Stimulated activated CD8-positive, alpha-beta memory T cell treated with anti-CD3 and anti-CD28 coated beads, Interleukin-12 subunit alpha, Interleukin-12 subunit beta, amount 100 ng/mL, for 4 hours (primary cell): ENCODE measurements around the gene SEPHS1.

Source experiments
- DNase-seq: peaks from one replicate; pipeline ENCODE4 v3.0.0-alpha.2; 2020; ENCODE audit warnings: low read depth

The SEPHS1 gene

GRCh38 chr10:13328126-13328525 is 20.0 kb downstream of the SEPHS1 start:
- DNase-seq: no peak

- DNase-seq: no peak
Observed at GRCh38 chr10:13327534-13327933, 20.6 kb downstream of the SEPHS1 start.

GRCh38 chr10:13322615-13323148 is 25.4 kb downstream of the SEPHS1 start:
- DNase-seq: no peak

GRCh38 chr10:13321576-13321975 is 26.5 kb downstream of the SEPHS1 start:
- no peak for DNase-seq

- no peak for DNase-seq
Observed at GRCh38 chr10:13319166-13319565, 28.9 kb downstream of the SEPHS1 start.

- DNase-seq: no peak
Observed at GRCh38 chr10:13317474-13317873, 30.6 kb downstream of the SEPHS1 start.

- no peak for DNase-seq
Observed at GRCh38 chr10:13316635-13317311, 31.3 kb downstream of the SEPHS1 start.

GRCh38 chr10:13315361-13315760 is 32.7 kb downstream of the SEPHS1 start:
- no peak for DNase-seq

GRCh38 chr10:13311177-13311575 is 36.9 kb downstream of the SEPHS1 start:
- no peak for DNase-seq

GRCh38 chr10:13310518-13311176 is 37.4 kb downstream of the SEPHS1 start:
- no peak for DNase-seq

- no peak for DNase-seq
Observed at GRCh38 chr10:13309792-13310191, 38.3 kb downstream of the SEPHS1 start.

- DNase-seq: no peak
Observed at GRCh38 chr10:13308096-13308495, 40.0 kb downstream of the SEPHS1 start.

- DNase-seq: no peak
Observed at GRCh38 chr10:13306103-13306502, 42.0 kb downstream of the SEPHS1 start.

GRCh38 chr10:13302821-13303555 is 45.1 kb downstream of the SEPHS1 start:
- no peak for DNase-seq

- DNase-seq: peak; percentile 66
Observed at GRCh38 chr10:13299437-13300287, 48.4 kb downstream of the SEPHS1 start, which contains the start of gene PHYH. Gene PHYH (minus strand): TSS chr10:13300064. CDS start chr10:13300042, 22 bp downstream.

- no peak for DNase-seq
Observed at GRCh38 chr10:13298748-13299436, 49.2 kb downstream of the SEPHS1 start.

- DNase-seq: no peak
Observed at GRCh38 chr10:13296476-13296875, 51.6 kb downstream of the SEPHS1 start.

GRCh38 chr10:13294784-13295183 is 53.3 kb downstream of the SEPHS1 start:
- no peak for DNase-seq

GRCh38 chr10:13291821-13292773 is 56.0 kb downstream of the SEPHS1 start:
- DNase-seq: no peak

GRCh38 chr10:13291061-13291460 is 57.0 kb downstream of the SEPHS1 start:
- DNase-seq: no peak
